ENCODE results near the gene TMEM63A. TPM values are rescaled to one million over a fixed set of nuclear protein-coding genes. Genes with fewer than 3 reads are reported as not detected.

TMEM63A gene
- total and polyA plus RNA-seq, 2 of the 13 experiments (the other 11 are each of a cell fraction or from before 2014, with no cell fraction given), result 23.9 to 53.3 TPM

DNA sequence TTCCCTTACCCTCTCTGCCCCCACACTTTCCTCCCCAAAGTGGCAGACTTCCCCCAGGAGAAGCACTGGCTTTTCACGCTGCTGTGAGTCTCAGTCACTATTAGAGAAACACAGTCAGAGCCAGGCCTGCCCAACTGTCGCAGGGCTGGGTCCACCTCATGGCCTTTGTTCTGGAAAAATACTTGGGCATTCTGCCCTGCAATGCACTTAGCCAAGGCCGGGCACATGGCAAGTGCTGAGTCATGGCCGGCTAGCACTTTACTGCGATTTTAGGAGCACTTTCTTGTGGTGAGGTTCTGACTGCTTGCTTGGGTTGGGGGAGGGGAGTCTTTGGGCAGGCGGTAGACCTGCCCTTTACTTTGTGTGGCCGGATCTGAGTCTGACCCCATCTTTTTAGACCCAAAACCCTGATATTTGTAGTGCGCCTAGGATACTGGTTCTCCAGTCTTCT is 64.5 kb downstream of the TMEM63A start:
- H3K27me3 ChIP-seq (ENCODE audit: control insufficient read depth in 1 of 2, insufficient read depth in 2 of 2, low read length in 2 of 2), result no peaks in the 10 kb centered on the region
- FAIRE-seq (no peak), DNase-seq (ENCODE audit: low spot score) (peak; percentile 63), ATAC-seq (no peak)
- H3K27ac ChIP-seq (ENCODE audit: extremely low read length, insufficient read depth, low read length), result peak overlapping the region; percentile 46
- peaks cover 3% of the 10 kb centered on the region in 2 experiments; a peak in 3 of 5 replicates for H3K36me3 ChIP-seq (replicated peaks in 1 of 2; ENCODE audit: control insufficient read depth in 1 of 2, insufficient read depth in 2 of 2, low read length in 2 of 2)
- no TSS peak for BruUV-seq (replicated peaks)
- H3K4me1 ChIP-seq (ENCODE audit: insufficient read depth, low read length), result peaks cover 93% of the 10 kb centered on the region
- no peak overlapping the region for H3K4me2 ChIP-seq (ENCODE audit: low read depth, low read length)
- ChIA-PET CTCF (ENCODE audit: low intra/inter-chr PET ratio, low total read pairs) (no interaction called here), POLR2A (no interaction called here)
- no peak overlapping the region for H2AFZ ChIP-seq (ENCODE audit: low read length)
- H3K9me3 ChIP-seq (ENCODE audit: low read length), result no peaks in the 10 kb centered on the region
- no peak overlapping the region; the same call in 1 of the 2 replicates for H3K9ac ChIP-seq (ENCODE audit: insufficient read depth, low read depth, low read length)
- no peaks in the 10 kb centered on the region for H4K20me1 ChIP-seq (ENCODE audit: insufficient read depth, low read length)
- in situ Hi-C loops (cut with HindIII; ENCODE audit: extremely low pct_ligation_motif_present, low pct_unique_long_range_greater_than_20kb), result no loop called here
- intact Hi-C loops (cut with micrococcal nuclease; ENCODE audit: unreplicated experiment), result no loop called here
- 91% methylated on average over 5 of the region's 8 CpGs for WGBS (ENCODE audit: low lambda C conversion rate)
- peaks cover 36% of the 10 kb centered on the region for H3K79me2 ChIP-seq (ENCODE audit: insufficient read depth, low read length)
- H3K4me3 ChIP-seq (replicated peaks in 1 of 3; ENCODE audit: insufficient read depth in 1 of 3, low read depth in 2 of 3, low read length in 3 of 3), result no peak overlapping the region
- TF ChIP-seq, protein P1, sequence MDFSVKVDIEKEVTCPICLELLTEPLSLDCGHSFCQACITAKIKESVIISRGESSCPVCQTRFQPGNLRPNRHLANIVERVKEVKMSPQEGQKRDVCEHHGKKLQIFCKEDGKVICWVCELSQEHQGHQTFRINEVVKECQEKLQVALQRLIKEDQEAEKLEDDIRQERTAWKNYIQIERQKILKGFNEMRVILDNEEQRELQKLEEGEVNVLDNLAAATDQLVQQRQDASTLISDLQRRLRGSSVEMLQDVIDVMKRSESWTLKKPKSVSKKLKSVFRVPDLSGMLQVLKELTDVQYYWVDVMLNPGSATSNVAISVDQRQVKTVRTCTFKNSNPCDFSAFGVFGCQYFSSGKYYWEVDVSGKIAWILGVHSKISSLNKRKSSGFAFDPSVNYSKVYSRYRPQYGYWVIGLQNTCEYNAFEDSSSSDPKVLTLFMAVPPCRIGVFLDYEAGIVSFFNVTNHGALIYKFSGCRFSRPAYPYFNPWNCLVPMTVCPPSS (IDR thresholded peaks at IDR 0.05), result no peak
- TF ChIP-seq, protein P2, sequence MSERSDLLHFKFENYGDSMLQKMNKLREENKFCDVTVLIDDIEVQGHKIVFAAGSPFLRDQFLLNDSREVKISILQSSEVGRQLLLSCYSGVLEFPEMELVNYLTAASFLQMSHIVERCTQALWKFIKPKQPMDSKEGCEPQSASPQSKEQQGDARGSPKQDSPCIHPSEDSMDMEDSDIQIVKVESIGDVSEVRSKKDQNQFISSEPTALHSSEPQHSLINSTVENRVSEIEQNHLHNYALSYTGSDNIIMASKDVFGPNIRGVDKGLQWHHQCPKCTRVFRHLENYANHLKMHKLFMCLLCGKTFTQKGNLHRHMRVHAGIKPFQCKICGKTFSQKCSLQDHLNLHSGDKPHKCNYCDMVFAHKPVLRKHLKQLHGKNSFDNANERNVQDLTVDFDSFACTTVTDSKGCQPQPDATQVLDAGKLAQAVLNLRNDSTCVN (CRISPR knock-in tag; IDR thresholded peaks at IDR 0.05; ENCODE audit: borderline replicate concordance), result peak; percentile 63; the same call in 1 of the 2 replicates
- no peak for TF ChIP-seq TBL1XR1 (IDR thresholded peaks at IDR 0.05; ENCODE audit: borderline replicate concordance, low read length, partially characterized antibody)
- no peak for TF ChIP-seq KDM2A (CRISPR knock-in tag; IDR thresholded peaks at IDR 0.05; ENCODE audit: borderline replicate concordance, low read depth)
- TF ChIP-seq SAP130 (CRISPR knock-in tag; IDR thresholded peaks at IDR 0.05; ENCODE audit: low read depth), result peak; percentile 32; the same call in 1 of the 2 replicates
- TF ChIP-seq SPEN (CRISPR knock-in tag; IDR thresholded peaks at IDR 0.05; ENCODE audit: low read depth), result no peak
- TF ChIP-seq, protein P3, sequence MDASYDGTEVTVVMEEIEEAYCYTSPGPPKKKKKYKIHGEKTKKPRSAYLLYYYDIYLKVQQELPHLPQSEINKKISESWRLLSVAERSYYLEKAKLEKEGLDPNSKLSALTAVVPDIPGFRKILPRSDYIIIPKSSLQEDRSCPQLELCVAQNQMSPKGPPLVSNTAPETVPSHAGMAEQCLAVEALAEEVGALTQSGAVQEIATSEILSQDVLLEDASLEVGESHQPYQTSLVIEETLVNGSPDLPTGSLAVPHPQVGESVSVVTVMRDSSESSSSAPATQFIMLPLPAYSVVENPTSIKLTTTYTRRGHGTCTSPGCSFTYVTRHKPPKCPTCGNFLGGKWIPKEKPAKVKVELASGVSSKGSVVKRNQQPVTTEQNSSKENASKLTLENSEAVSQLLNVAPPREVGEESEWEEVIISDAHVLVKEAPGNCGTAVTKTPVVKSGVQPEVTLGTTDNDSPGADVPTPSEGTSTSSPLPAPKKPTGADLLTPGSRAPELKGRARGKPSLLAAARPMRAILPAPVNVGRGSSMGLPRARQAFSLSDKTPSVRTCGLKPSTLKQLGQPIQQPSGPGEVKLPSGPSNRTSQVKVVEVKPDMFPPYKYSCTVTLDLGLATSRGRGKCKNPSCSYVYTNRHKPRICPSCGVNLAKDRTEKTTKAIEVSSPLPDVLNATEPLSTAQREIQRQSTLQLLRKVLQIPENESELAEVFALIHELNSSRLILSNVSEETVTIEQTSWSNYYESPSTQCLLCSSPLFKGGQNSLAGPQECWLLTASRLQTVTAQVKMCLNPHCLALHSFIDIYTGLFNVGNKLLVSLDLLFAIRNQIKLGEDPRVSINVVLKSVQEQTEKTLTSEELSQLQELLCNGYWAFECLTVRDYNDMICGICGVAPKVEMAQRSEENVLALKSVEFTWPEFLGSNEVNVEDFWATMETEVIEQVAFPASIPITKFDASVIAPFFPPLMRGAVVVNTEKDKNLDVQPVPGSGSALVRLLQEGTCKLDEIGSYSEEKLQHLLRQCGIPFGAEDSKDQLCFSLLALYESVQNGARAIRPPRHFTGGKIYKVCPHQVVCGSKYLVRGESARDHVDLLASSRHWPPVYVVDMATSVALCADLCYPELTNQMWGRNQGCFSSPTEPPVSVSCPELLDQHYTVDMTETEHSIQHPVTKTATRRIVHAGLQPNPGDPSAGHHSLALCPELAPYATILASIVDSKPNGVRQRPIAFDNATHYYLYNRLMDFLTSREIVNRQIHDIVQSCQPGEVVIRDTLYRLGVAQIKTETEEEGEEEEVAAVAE (CRISPR knock-in tag; IDR thresholded peaks at IDR 0.05; ENCODE audit: borderline replicate concordance), result 0 out of 2 replicates have a peak, but pooled peaks have one; percentile 23
- TF ChIP-seq, protein P4, sequence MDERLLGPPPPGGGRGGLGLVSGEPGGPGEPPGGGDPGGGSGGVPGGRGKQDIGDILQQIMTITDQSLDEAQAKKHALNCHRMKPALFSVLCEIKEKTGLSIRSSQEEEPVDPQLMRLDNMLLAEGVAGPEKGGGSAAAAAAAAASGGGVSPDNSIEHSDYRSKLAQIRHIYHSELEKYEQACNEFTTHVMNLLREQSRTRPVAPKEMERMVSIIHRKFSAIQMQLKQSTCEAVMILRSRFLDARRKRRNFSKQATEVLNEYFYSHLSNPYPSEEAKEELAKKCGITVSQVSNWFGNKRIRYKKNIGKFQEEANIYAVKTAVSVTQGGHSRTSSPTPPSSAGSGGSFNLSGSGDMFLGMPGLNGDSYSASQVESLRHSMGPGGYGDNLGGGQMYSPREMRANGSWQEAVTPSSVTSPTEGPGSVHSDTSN (CRISPR knock-in tag; IDR thresholded peaks at IDR 0.05), result no peak
- TF ChIP-seq, protein P5, sequence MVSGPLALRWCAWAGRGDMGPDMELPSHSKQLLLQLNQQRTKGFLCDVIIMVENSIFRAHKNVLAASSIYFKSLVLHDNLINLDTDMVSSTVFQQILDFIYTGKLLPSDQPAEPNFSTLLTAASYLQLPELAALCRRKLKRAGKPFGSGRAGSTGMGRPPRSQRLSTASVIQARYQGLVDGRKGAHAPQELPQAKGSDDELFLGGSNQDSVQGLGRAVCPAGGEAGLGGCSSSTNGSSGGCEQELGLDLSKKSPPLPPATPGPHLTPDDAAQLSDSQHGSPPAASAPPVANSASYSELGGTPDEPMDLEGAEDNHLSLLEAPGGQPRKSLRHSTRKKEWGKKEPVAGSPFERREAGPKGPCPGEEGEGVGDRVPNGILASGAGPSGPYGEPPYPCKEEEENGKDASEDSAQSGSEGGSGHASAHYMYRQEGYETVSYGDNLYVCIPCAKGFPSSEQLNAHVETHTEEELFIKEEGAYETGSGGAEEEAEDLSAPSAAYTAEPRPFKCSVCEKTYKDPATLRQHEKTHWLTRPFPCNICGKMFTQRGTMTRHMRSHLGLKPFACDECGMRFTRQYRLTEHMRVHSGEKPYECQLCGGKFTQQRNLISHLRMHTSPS (CRISPR knock-in tag; IDR thresholded peaks at IDR 0.05; ENCODE audit: low read depth), result peak; percentile 85
- TF ChIP-seq ZNF761 (CRISPR knock-in tag; conservative IDR thresholded peaks at IDR 0.05), result no peak
- TF ChIP-seq HDAC2 (CRISPR knock-in tag; IDR thresholded peaks at IDR 0.05), result no peak
- TF ChIP-seq PTBP1 (IDR thresholded peaks at IDR 0.05; ENCODE audit: low read depth, low read length, poor library complexity, severe bottlenecking), result no peak
- TF ChIP-seq, protein P6, sequence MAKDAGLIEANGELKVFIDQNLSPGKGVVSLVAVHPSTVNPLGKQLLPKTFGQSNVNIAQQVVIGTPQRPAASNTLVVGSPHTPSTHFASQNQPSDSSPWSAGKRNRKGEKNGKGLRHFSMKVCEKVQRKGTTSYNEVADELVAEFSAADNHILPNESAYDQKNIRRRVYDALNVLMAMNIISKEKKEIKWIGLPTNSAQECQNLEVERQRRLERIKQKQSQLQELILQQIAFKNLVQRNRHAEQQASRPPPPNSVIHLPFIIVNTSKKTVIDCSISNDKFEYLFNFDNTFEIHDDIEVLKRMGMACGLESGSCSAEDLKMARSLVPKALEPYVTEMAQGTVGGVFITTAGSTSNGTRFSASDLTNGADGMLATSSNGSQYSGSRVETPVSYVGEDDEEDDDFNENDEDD (CRISPR knock-in tag; IDR thresholded peaks at IDR 0.05; ENCODE audit: borderline replicate concordance), result peak; percentile 42; the same call in 1 of the 2 replicates

Data from HepG2 (cell line).